ES-I3 (cell line): Measurements from ENCODE around the gene SLC10A4.
"Not testable (repeated sequence)": the region's sequence is repeated elsewhere in the genome, so short reads cannot be mapped to it uniquely, and the experiment has no call there.

Experiments
- H3K36me3 ChIP-seq: 2 replicates; pipeline ENCODE4 v1.6.1; 2013; ENCODE audit warnings: mild to moderate bottlenecking, low read length, control low read depth, moderate library complexity; ENCODE audit not compliant: insufficient read depth
- H3K4me1 ChIP-seq: 2 replicates; pipeline ENCODE4 v1.6.1; 2013; ENCODE audit warnings: mild to moderate bottlenecking, control low read depth, low read length; ENCODE audit not compliant: insufficient read depth
- H3K9ac ChIP-seq: 2 replicates; pipeline ENCODE4 v1.6.1; 2013; ENCODE audit warnings: low read depth, mild to moderate bottlenecking, low read length, moderate library complexity
- H3K9me3 ChIP-seq: 2 replicates; pipeline ENCODE4 v1.6.1; 2013; ENCODE audit warnings: mild to moderate bottlenecking, low read length, moderate library complexity; ENCODE audit not compliant: control insufficient read depth, insufficient read depth

SLC10A4 gene

GRCh38 chr4:48483006-48483776, at the start of gene SLC10A4:
SLC10A4 (plus strand) TSS chr4:48483343; CDS start chr4:48483562, 219 bp downstream.
- H3K9me3 ChIP-seq, result no peaks in the 10 kb centered on the region
- H3K4me1 ChIP-seq, result peaks cover 3% of the 10 kb centered on the region; the same call in 1 of the 2 replicates
- no peaks in the 10 kb centered on the region for H3K36me3 ChIP-seq
- H3K9ac ChIP-seq, result peak within 1 kb of the TSS; percentile 53; the same call in 1 of the 2 replicates

GRCh38 chr4:48436318-48436717, 46.8 kb upstream of the SLC10A4 start:
- Histone ChIP-seq H3K9me3 (no peaks in the 10 kb centered on the region), H3K36me3 (no peaks in the 10 kb centered on the region), H3K9ac (no peak overlapping the region), H3K4me1 (peaks cover under 1% of the 10 kb centered on the region; the same call in 1 of the 2 replicates)

- H3K4me1 ChIP-seq, result no peaks in the 10 kb centered on the region; the same call in 1 of the 2 replicates
- no peak overlapping the region for H3K9ac ChIP-seq
- H3K36me3 ChIP-seq, result no peaks in the 10 kb centered on the region
- H3K9me3 ChIP-seq, result no peaks in the 10 kb centered on the region
Measured at GRCh38 chr4:48439988-48440387, 43.2 kb upstream of the SLC10A4 start.

GRCh38 chr4:48440914-48441313, 42.2 kb upstream of the SLC10A4 start:
- H3K4me1 ChIP-seq, H3K36me3 ChIP-seq, H3K9ac ChIP-seq, H3K9me3 ChIP-seq: not testable (repeated sequence)

GRCh38 chr4:48445704-48446103, 37.4 kb upstream of the SLC10A4 start:
- no peak overlapping the region for H3K9ac ChIP-seq
- H3K4me1 ChIP-seq, result no peaks in the 10 kb centered on the region
- H3K9me3 ChIP-seq, result no peaks in the 10 kb centered on the region
- H3K36me3 ChIP-seq, result no peaks in the 10 kb centered on the region

GRCh38 chr4:48446642-48447041, 36.5 kb upstream of the SLC10A4 start:
- Histone ChIP-seq H3K9ac (no peak overlapping the region), H3K9me3 (no peaks in the 10 kb centered on the region), H3K36me3 (no peaks in the 10 kb centered on the region), H3K4me1 (no peaks in the 10 kb centered on the region)

GRCh38 chr4:48449151-48449550, 34.0 kb upstream of the SLC10A4 start:
- H3K4me1 ChIP-seq, result no peaks in the 10 kb centered on the region
- H3K9ac ChIP-seq, result no peak overlapping the region
- no peaks in the 10 kb centered on the region for H3K36me3 ChIP-seq
- H3K9me3 ChIP-seq, result no peaks in the 10 kb centered on the region

- Histone ChIP-seq H3K36me3 (no peaks in the 10 kb centered on the region), H3K9ac (no peak overlapping the region), H3K9me3 (no peaks in the 10 kb centered on the region)
Measured at GRCh38 chr4:48450740-48451139, 32.4 kb upstream of the SLC10A4 start.

GRCh38 chr4:48451656-48452055, 31.5 kb upstream of the SLC10A4 start:
- not testable (repeated sequence) for H3K9me3 ChIP-seq, H3K36me3 ChIP-seq, H3K4me1 ChIP-seq, H3K9ac ChIP-seq

More at GRCh38 chr4:48450740-48451139, 32.4 kb upstream of the SLC10A4 start:
- no peaks in the 10 kb centered on the region for H3K4me1 ChIP-seq

GRCh38 chr4:48454591-48454990, 28.6 kb upstream of the SLC10A4 start:
- no peaks in the 10 kb centered on the region for H3K4me1 ChIP-seq
- no peaks in the 10 kb centered on the region for H3K36me3 ChIP-seq
- H3K9ac ChIP-seq, result no peak overlapping the region
- no peaks in the 10 kb centered on the region for H3K9me3 ChIP-seq

GRCh38 chr4:48461000-48461399, 22.1 kb upstream of the SLC10A4 start:
- Histone ChIP-seq H3K36me3 (no peaks in the 10 kb centered on the region), H3K4me1 (no peaks in the 10 kb centered on the region), H3K9ac (no peak overlapping the region), H3K9me3 (no peaks in the 10 kb centered on the region)

- no peaks in the 10 kb centered on the region for H3K9me3 ChIP-seq
- H3K36me3 ChIP-seq, result no peaks in the 10 kb centered on the region
- no peak overlapping the region for H3K9ac ChIP-seq
- H3K4me1 ChIP-seq, result no peaks in the 10 kb centered on the region
Measured at GRCh38 chr4:48462363-48462762, 20.8 kb upstream of the SLC10A4 start.

GRCh38 chr4:48467442-48467841, 15.7 kb upstream of the SLC10A4 start:
- no peaks in the 10 kb centered on the region for H3K4me1 ChIP-seq
- no peak overlapping the region for H3K9ac ChIP-seq
- H3K36me3 ChIP-seq, result no peaks in the 10 kb centered on the region
- H3K9me3 ChIP-seq, result no peaks in the 10 kb centered on the region

GRCh38 chr4:48467891-48468290, 15.3 kb upstream of the SLC10A4 start:
- Histone ChIP-seq H3K36me3 (no peaks in the 10 kb centered on the region), H3K9me3 (no peaks in the 10 kb centered on the region), H3K9ac (no peak overlapping the region), H3K4me1 (peaks cover under 1% of the 10 kb centered on the region; the same call in 1 of the 2 replicates)

GRCh38 chr4:48470137-48470536, 13.0 kb upstream of the SLC10A4 start:
- Histone ChIP-seq H3K4me1 (peaks cover 6% of the 10 kb centered on the region; the same call in 1 of the 2 replicates), H3K36me3 (no peaks in the 10 kb centered on the region), H3K9ac (no peak overlapping the region), H3K9me3 (no peaks in the 10 kb centered on the region)
